Anterior cingulate cortex (tissue), 58 donors: Measurements from ENCODE around the gene RARRES1.
"Not testable (repeated sequence)": the region's sequence is repeated elsewhere in the genome, so short reads cannot be mapped to it uniquely, and the experiment has no call there.

Experiments used
- DNase-seq, 58 donors: peaks; one replicate each; lab custom pipeline; 2025; lab: John Stamatoyannopoulos, UW

Gene RARRES1

GRCh38 chr3:158702815-158703481 is 29.3 kb downstream of the RARRES1 start:
- DNase-seq = no peak

DNA sequence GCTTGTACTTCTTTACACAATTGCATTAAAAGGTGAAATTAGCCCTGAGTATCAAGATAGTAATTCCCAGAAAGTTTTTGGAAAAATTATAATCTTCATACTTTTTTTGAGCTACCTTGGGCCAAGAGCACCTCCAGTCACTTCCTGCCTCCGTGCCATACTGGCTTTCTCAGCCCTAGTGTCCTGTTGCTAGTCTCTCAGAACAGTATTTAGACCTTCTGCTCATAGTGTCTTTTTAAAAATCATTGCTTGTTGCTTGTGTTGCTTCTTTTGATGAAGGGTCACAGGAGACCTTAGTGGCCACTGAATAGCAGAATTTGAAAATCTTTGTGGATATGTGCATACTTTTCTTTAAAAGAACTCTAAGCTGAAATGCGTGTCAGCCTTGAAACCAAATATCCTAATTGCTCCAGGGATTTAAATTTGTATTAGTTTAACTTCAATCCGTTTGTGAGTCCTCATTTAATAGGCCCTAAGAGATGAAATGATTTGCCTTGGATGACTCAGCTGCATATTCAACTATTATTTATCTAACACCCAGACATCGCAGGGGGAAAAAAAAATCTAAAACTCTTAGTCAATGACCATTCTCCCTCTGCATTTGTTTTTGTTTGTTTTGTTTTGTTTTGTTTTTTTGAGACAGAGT is 30.7 kb downstream of the RARRES1 start:
- no peak for DNase-seq

- no peak for DNase-seq
These were observed 31.7 kb downstream of the RARRES1 start for GRCh38 chr3:158700559-158700958.

- DNase-seq = no peak
These were observed 35.6 kb downstream of the RARRES1 start for GRCh38 chr3:158696618-158697017.

- not testable (repeated sequence) for DNase-seq
These were observed 38.3 kb downstream of the RARRES1 start for GRCh38 chr3:158693866-158694456.

DNA sequence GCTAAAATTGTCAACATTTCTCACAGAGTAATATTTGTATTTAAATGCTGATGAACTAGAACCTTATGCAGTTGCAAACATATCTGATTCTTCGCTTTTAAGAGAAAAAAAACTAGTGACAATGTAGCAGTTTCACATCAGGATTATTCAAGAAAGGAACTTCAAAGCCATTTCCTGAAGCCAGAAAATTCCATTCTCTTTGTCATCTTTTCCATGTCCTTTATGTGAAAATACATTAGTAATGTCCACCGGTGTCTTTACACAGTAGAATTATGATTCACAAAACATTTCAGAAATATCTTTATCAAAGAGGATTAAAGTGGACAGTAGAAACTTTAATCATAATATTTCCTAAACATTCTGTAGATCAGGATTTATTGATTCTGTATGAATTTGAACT is 47.1 kb downstream of the RARRES1 start:
- DNase-seq = no peak

GRCh38 chr3:158683230-158683962 is 48.9 kb downstream of the RARRES1 start:
- no peak for DNase-seq

GRCh38 chr3:158680861-158681260 is 51.4 kb downstream of the RARRES1 start:
- DNase-seq = no peak

GRCh38 chr3:158679547-158680000 is 52.7 kb downstream of the RARRES1 start:
- no peak for DNase-seq

GRCh38 chr3:158678687-158679086 is 53.6 kb downstream of the RARRES1 start:
- no peak for DNase-seq

- DNase-seq = peak in 40 of 58 donors; percentile 2 to 58 (median 18)
These were observed 59.8 kb downstream of the RARRES1 start, which contains the start of gene LXN for GRCh38 chr3:158672215-158673176. TSS of gene LXN (minus strand) at chr3:158672648. CDS start at chr3:158672478, 170 bp downstream.

DNA sequence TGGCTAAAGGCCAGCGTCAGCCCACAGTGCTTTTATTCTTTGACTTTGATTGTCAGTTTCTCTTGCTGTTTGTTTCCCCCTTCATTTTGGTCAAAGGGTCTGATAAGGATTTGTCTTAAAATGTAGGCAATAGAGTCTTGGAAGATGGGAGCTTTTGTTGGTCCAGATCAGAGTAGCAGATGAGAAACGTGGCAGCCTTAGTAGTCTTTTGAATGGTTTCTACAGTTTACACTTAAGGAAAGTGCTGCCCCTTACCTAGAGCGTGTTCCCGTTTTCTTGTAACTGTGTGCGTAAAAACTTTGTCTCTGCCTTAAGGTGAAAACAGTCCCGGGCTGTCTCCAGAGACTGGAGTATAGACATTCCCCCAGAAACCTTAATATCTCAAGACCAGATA is 60.4 kb downstream of the RARRES1 start:
- DNase-seq = no peak

- DNase-seq = no peak
These were observed 63.8 kb downstream of the RARRES1 start for GRCh38 chr3:158668506-158668905.

DNA sequence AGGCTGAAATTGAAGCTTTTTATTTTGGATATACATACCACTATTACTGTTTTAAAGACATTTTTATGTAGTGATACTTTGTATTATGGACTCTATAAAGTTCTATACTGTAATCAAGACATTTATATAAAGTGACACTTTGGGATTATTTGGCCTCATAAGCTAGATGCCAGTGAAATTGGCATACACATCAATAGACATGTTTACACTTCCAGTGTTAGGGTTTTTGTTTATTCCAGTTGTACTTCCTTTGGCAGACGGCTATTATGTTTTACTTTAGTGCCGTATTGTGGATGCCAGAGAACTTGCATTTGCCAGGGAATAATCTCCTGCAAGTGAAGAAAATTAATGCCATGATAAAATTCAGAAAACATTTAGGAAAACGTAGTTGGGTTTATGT is 65.8 kb downstream of the RARRES1 start:
- no peak for DNase-seq

DNA sequence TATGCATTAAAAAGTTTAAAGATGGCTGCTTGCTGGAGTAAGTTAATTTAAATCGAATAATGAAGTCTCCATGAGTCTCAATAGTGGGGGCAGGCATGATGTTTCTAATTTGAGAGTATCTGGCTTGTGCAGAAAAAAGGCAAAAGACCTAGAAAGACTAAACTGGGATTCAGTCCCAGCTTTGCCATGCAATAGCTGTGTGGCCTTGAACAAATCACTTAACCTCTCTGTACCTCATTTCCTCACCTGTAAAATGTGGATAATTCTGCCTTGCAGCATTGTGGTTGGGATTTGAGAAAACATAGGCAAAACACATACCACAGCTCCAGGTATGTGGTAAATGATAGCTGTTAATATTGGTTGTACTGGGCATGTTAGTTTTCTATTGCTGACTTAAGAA is 68.4 kb downstream of the RARRES1 start:
- DNase-seq = no peak

- no peak for DNase-seq
These were observed 69.0 kb downstream of the RARRES1 start for GRCh38 chr3:158663246-158663645.

DNA sequence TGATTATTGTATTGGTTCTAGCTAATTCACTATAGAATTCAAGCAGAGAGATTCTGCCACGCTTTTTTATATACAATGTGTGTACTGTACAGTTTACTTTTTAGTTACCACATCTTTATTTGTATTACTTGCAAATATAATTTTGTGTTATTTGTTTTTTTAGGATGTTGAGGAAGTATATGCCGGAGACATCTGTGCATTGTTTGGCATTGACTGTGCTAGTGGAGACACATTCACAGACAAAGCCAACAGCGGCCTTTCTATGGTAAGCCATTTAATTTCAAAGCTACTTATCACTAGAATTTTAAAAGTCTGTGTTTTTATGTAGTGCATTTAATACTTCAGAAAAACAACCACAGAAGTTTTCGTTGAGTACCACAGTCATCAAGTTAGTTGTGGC is 71.5 kb downstream of the RARRES1 start:
- DNase-seq = no peak

DNA sequence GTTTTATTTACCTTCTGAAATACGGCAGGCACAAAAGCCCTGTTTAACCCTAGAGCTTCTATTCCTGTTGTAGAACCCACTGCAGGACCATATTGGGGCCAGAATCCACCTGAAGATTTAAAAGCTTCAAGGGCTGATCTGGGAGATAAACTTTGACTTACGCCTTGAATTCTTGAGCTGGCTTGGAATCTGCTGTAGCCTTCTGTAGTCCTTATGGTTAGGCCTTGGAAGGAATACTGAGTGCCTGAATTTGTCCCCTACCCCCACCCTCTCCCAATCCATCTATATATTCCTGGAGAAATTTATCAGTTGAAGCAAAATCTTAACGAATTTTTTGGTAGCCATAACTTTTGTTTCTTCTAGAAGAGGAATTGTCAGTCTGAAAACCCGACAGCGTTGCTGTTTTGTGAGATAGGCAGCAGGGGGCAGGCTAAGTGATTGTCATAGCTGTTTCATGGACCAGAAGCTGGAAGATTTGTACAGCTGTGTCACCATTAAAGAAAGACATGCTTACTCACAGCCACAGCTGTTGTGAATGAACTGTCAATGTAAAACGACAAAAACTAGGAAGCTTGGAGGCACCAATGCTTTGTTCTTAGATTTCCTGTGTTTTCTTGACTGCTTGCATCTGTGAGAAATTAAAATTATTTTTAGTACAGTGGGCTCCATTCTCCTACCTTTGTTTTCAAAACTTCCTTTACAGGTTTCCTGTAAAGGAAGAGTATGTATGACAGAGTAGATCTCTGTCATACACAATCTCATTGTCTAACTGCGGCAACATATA is 72.6 kb downstream of the RARRES1 start:
- peak in 41 of 58 donors; percentile 1 to 63 (median 20) for DNase-seq

DNA sequence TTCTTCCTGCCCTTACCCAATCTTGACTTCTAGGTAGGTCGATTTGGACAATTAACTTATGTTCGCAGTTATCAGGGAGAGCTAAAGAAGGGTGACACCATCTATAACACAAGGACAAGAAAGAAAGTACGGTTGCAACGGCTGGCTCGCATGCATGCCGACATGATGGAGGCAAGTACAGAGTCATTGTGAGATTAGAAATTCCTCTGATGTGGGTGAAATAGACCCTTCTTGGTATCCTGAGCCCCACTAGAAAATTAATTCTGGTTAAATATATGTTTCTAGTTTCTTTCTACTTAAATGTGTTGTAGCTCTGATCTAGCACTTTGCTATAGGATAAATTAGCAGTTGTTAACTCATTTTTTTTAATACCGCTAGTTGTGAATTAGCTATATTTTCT is 73.4 kb downstream of the RARRES1 start:
- DNase-seq = no peak
